A673 (cell line): ENCODE results near the gene TMED1. TPM values are rescaled to one million over a fixed set of nuclear protein-coding genes. Genes with fewer than 3 reads are reported as not detected.

ENCODE experiments used
- BruUV-seq: library from RNA; stranded (reverse); fragments of 400-500 nt; replicated peaks from 2 replicates; lab custom pipeline; 2021; lab: Mats Ljungman, UMichigan
- CTCF ChIA-PET: fragments of 300-600 bp; sonication (Branson Sonifier 250); formaldehyde crosslinking; loops from one replicate; lab custom pipeline; 2022; ENCODE audit warnings: antibody characterized with exemption; lab: Charles Lee
- POLR2A ChIA-PET: fragments of 300-600 bp; sonication (Branson Sonifier 250); formaldehyde crosslinking; loops from one replicate; lab custom pipeline; 2022; ENCODE audit warnings: antibody characterized with exemption; ENCODE audit not compliant: low non-redundant PET; lab: Charles Lee
- DNase-seq: peaks from one replicate; pipeline ENCODE4 v3.0.0-alpha.2; 2015; ENCODE audit warnings: low spot score
- H3K27ac ChIP-seq: fragments of 200-600 bp; sonication (generic); 2 replicates; pipeline ENCODE4 v1.5.1; 2016; ENCODE audit warnings: mixed run types, low read depth, mild to moderate bottlenecking, mixed read lengths, antibody characterized with exemption, low read length; ENCODE audit not compliant: poor library complexity, severe bottlenecking
- H3K27me3 ChIP-seq: fragments of 200-600 bp; sonication (generic); replicated peaks from 2 replicates; pipeline ENCODE4 v1.6.1; 2017; ENCODE audit warnings: mixed run types, low read depth, mild to moderate bottlenecking, mixed read lengths, antibody characterized with exemption, low read length; ENCODE audit not compliant: insufficient read depth, poor library complexity
- H3K36me3 ChIP-seq: fragments of 200-600 bp; sonication (generic); 2 replicates; pipeline ENCODE4 v1.6.1; 2016; ENCODE audit warnings: mixed run types, mild to moderate bottlenecking, mixed read lengths, antibody characterized with exemption, low read length; ENCODE audit not compliant: insufficient read depth, poor library complexity, severe bottlenecking
- H3K4me1 ChIP-seq: fragments of 200-600 bp; sonication (generic); 2 replicates; pipeline ENCODE4 v1.6.1; 2017; ENCODE audit warnings: mixed run types, mild to moderate bottlenecking, mixed read lengths, antibody characterized with exemption, low read length; ENCODE audit not compliant: insufficient read depth, poor library complexity, severe bottlenecking
- H3K4me3 ChIP-seq: fragments of 200-600 bp; sonication (generic); 2 replicates; pipeline ENCODE4 v1.5.1; 2016; ENCODE audit warnings: low read depth, mixed run types, mild to moderate bottlenecking, mixed read lengths, low read length; ENCODE audit not compliant: poor library complexity, severe bottlenecking
- H3K9me3 ChIP-seq: fragments of 200-600 bp; sonication (generic); 2 replicates; pipeline ENCODE4 v1.6.1; 2016; ENCODE audit warnings: mixed run types, low read depth, mild to moderate bottlenecking, mixed read lengths, antibody characterized with exemption, low read length; ENCODE audit not compliant: poor library complexity, severe bottlenecking
- EZH2 ChIP-seq: fragments of 200-600 bp; sonication (generic); IDR thresholded peaks from 2 replicates; pipeline ENCODE4 v1.6.1; 2017; ENCODE audit warnings: borderline replicate concordance, low read depth, mild to moderate bottlenecking, mixed read lengths, antibody characterized with exemption, low read length; ENCODE audit not compliant: poor library complexity, severe bottlenecking
- intact Hi-C: fragments of 100-400 bp; cut with micrococcal nuclease; formaldehyde crosslinking; loops from one replicate; pipeline ENCODE4 v1.10.0; 2022; ENCODE audit not compliant: unreplicated experiment
- microRNA-seq: library from miRNA; unstranded; fragments of <30 nt; microRNA quantifications from one replicate; pipeline ENCODE4 v1.2.0, GENCODE V29; 2021
- total RNA-seq: library from RNA; stranded (reverse); gene quantifications from 2 replicates; pipeline ENCODE4 v1.2.3, GENCODE V29; 2021
- TF ChIP-seq, protein P1 (sequence below): fragments of 300-800, 200-600 bp; sonication (generic); conservative IDR thresholded peaks from 2 replicates; pipeline ENCODE4 v1.5.1; 2017; ENCODE audit warnings: low read depth, mild to moderate bottlenecking, antibody characterized with exemption, low read length, moderate library complexity, mixed read lengths

Gene TMED1
- total RNA-seq, 1 experiment from 2014 or later: 27.3 TPM

DNA sequence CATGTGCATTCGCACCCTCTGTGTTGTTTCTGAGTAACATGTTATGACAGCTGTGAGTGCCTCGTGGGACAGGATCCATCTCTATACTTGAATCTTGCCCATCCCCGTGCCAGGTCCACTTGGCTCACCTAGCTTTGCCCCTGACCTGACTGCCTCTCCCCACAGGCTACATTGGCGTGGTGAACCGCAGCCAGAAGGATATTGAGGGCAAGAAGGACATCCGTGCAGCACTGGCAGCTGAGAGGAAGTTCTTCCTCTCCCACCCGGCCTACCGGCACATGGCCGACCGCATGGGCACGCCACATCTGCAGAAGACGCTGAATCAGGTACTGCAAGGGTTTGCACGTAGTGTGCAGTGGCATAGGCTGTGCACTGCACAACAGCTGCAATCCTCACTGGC, 53.2 kb downstream of the TMED1 start:
- peaks cover 37% of the 10 kb centered on the region for H3K36me3 ChIP-seq
- H3K4me1 ChIP-seq: no peaks in the 10 kb centered on the region
- no peaks in the 10 kb centered on the region for H3K9me3 ChIP-seq
- BruUV-seq: no TSS peak
- POLR2A ChIA-PET: no interaction called here
- DNase-seq: no peak
- TF ChIP-seq, protein P1, sequence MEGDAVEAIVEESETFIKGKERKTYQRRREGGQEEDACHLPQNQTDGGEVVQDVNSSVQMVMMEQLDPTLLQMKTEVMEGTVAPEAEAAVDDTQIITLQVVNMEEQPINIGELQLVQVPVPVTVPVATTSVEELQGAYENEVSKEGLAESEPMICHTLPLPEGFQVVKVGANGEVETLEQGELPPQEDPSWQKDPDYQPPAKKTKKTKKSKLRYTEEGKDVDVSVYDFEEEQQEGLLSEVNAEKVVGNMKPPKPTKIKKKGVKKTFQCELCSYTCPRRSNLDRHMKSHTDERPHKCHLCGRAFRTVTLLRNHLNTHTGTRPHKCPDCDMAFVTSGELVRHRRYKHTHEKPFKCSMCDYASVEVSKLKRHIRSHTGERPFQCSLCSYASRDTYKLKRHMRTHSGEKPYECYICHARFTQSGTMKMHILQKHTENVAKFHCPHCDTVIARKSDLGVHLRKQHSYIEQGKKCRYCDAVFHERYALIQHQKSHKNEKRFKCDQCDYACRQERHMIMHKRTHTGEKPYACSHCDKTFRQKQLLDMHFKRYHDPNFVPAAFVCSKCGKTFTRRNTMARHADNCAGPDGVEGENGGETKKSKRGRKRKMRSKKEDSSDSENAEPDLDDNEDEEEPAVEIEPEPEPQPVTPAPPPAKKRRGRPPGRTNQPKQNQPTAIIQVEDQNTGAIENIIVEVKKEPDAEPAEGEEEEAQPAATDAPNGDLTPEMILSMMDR: no peak
- TF ChIP-seq EZH2: no peak
- H3K27me3 ChIP-seq: no peaks in the 10 kb centered on the region
- H3K27ac ChIP-seq: no peak overlapping the region
- intact Hi-C loops: no loop called here
- no peak overlapping the region for H3K4me3 ChIP-seq
- CTCF ChIA-PET: interaction anchor here (0.5 kb wide), 1 partner anchor 83 kb away, joined by 3 read pairs; no protein-coding TSS in a partner anchor

Small RNAs within 50 kb of the gene (microRNA-seq; reads per million reads assigned to microRNA genes)
- not detected for gene MIR199A1
- 1.9 reads per million for gene MIR6793

Other genes with a start within 250 kb of the TMED1 start
- gene AP1M2, start 248.9 kb downstream of the TMED1 start, total RNA-seq: 2.5 and 2.8 TPM in 2 replicates
- gene SLC44A2, start 210.7 kb downstream of the TMED1 start, total RNA-seq: 35.4 and 52.2 TPM in 2 replicates
- gene ILF3, start 181.9 kb downstream of the TMED1 start, total RNA-seq: 665 and 683 TPM in 2 replicates
- 82.4 and 89.6 TPM in 2 replicates for gene QTRT1, start 134.8 kb downstream of the TMED1 start, total RNA-seq
- gene DNM2, start 118.1 kb downstream of the TMED1 start, total RNA-seq: 143 and 155 TPM in 2 replicates
- gene C19orf38, start 12.2 kb upstream of the TMED1 start, total RNA-seq: not detected in 2 replicates
- gene CARM1, start 35.3 kb upstream of the TMED1 start, total RNA-seq: 78.7 and 81.5 TPM in 2 replicates
- gene YIPF2, start 92.4 kb upstream of the TMED1 start, total RNA-seq: 24.5 and 24.6 TPM in 2 replicates
- gene TIMM29, start 92.6 kb upstream of the TMED1 start, total RNA-seq: 30.0 and 32.5 TPM in 2 replicates
- gene SMARCA4, start 124.8 kb upstream of the TMED1 start, total RNA-seq: 307 and 319 TPM in 2 replicates